Left ventricle myocardium inferior (tissue), 1 donor: ENCODE measurements around the gene GREM2. TPM values are rescaled to one million over a fixed set of nuclear protein-coding genes. Genes with fewer than 3 reads are reported as not detected.

Source experiments
- DNase-seq: peaks from one replicate; pipeline ENCODE4 v3.0.0-alpha.2; 2020
- H3K27ac ChIP-seq: fragments of 200-600 bp; replicated peaks from 2 replicates; pipeline ENCODE4 v1.8.0; 2021
- H3K27me3 ChIP-seq: fragments of 200-600 bp; 2 replicates; pipeline ENCODE4 v1.8.0; 2021; ENCODE audit warnings: low read depth
- H3K36me3 ChIP-seq: fragments of 200-600 bp; 2 replicates; pipeline ENCODE4 v1.8.0; 2021
- H3K4me1 ChIP-seq: fragments of 200-600 bp; 2 replicates; pipeline ENCODE4 v1.8.0; 2021
- H3K4me3 ChIP-seq: fragments of 200-600 bp; 2 replicates; pipeline ENCODE4 v1.8.0; 2021; ENCODE audit warnings: mild to moderate bottlenecking, moderate library complexity
- H3K9me3 ChIP-seq: fragments of 200-600 bp; replicated peaks from 2 replicates; pipeline ENCODE4 v1.8.0; 2021
- intact Hi-C: fragments of 100-400 bp; cut with micrococcal nuclease; formaldehyde crosslinking; loops from one replicate; pipeline ENCODE4 v1.11.0; 2022
- total RNA-seq: library from RNA; stranded (reverse); fragmentation: NEBNext Ultra II Directional; extraction: Animal tissue kit (Norgen Biotek cat#: 25700); gene quantifications from one replicate; pipeline ENCODE4 v1.2.1, GENCODE V29; 2021
- TF ChIP-seq, protein P1 (sequence below): fragments of 200-600 bp; IDR thresholded peaks from 2 replicates; pipeline ENCODE4 v1.8.0; 2021; ENCODE audit warnings: antibody characterized with exemption, mild to moderate bottlenecking, borderline replicate concordance
- donor health status: DM: no; HTN: yes; CAD: no; lungs with severe emphysema.

The GREM2 gene
- total RNA-seq, 1 donor from 2014 or later = not detected

GRCh38 chr1:240650877-240651276 is 38.9 kb upstream of the GREM2 start:
- intact Hi-C loops = no loop called here
- Histone ChIP-seq H3K27me3 (no peaks in the 10 kb centered on the region), H3K27ac (no peak overlapping the region), H3K36me3 (no peaks in the 10 kb centered on the region), H3K9me3 (peaks cover 16% of the 10 kb centered on the region), H3K4me3 (no peak overlapping the region), H3K4me1 (no peaks in the 10 kb centered on the region)
- TF ChIP-seq, protein P1, sequence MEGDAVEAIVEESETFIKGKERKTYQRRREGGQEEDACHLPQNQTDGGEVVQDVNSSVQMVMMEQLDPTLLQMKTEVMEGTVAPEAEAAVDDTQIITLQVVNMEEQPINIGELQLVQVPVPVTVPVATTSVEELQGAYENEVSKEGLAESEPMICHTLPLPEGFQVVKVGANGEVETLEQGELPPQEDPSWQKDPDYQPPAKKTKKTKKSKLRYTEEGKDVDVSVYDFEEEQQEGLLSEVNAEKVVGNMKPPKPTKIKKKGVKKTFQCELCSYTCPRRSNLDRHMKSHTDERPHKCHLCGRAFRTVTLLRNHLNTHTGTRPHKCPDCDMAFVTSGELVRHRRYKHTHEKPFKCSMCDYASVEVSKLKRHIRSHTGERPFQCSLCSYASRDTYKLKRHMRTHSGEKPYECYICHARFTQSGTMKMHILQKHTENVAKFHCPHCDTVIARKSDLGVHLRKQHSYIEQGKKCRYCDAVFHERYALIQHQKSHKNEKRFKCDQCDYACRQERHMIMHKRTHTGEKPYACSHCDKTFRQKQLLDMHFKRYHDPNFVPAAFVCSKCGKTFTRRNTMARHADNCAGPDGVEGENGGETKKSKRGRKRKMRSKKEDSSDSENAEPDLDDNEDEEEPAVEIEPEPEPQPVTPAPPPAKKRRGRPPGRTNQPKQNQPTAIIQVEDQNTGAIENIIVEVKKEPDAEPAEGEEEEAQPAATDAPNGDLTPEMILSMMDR = no peak
- no peak for DNase-seq

DNA sequence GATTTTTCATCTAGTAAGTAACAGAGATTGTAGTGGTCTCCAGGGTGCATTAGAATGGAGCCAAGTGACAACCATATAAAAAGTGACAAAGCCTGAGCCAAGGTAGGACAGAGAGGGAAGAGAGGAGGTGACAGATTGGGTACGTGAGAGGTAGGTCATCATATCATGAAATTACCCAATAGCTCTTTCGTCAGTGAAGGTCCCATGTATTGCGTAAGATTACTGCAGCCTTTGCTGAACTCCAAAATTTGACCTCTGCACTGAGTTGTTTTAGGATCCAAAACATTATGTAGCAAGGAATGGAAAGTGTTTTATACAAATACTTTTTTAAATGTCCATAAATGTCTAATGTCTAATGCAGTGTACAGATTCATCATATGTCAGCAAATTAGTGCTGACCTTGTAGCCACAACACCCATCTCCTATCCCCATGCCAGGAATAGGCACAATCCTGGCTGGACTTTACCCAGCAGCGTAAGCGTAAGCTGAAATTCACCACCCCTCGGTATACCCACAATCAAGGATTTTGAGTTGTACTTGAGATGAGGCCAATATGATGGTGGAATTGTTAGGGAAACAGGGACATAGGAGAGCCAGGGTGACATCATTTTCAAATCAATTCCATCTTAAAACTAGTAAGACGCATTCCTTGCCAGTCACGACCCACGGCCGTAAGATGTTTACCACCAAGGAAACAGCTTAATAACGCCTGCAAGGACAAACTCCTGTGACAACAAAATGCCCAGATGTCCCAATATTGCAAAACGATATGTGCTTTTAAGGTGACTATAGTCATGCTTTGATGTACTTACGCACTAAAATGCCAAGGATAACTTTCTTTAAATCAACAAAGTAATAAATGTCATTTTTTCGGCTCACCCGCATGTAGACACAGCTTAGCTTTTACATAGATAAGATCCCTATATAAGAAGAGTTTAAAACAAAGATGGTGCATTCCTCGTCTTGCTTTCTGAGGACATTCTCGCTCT is 38.1 kb upstream of the GREM2 start:
- TF ChIP-seq, protein P1 = no peak
- DNase-seq = no peak
- H3K27ac ChIP-seq = no peak overlapping the region
- no peaks in the 10 kb centered on the region for H3K27me3 ChIP-seq
- peaks cover 8% of the 10 kb centered on the region for H3K9me3 ChIP-seq
- no peaks in the 10 kb centered on the region for H3K36me3 ChIP-seq
- H3K4me3 ChIP-seq = no peak overlapping the region
- no peaks in the 10 kb centered on the region for H3K4me1 ChIP-seq
- intact Hi-C loops = no loop called here

DNA sequence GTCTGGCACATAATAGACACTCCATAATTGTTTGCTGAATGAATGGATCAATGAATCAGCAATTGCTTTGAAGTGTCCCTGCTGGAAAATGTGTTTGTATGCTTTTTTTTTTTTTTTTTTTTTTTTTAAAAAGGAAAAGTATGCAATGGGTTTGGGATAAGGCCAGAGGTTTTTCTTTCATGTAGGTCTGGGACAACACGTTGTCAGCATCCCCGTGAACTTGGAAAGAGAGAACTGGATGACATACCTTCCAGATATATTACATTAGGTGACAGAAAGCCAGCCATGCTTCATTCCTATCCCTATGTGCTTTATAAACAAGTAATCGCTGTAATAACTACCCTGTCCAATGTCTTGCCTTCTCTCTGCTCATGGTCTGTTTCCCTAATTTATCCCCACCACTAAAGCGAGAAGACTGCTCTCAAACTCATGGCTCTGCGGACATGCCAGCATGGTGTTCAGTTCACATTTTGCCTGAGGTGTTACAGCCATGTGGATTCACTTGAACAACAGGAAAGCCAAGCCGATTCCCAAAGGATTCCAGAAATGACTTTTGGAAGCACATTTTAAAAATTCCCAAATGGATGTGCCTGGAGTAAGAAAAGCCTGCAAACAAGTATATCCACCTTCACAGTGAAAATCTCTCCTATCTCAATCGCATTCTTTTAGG is 34.8 kb upstream of the GREM2 start:
- intact Hi-C loops = no loop called here
- H3K27ac ChIP-seq = no peak overlapping the region
- H3K4me3 ChIP-seq = no peak overlapping the region
- H3K36me3 ChIP-seq = no peaks in the 10 kb centered on the region
- no peaks in the 10 kb centered on the region for H3K4me1 ChIP-seq
- TF ChIP-seq, protein P1 = no peak
- no peaks in the 10 kb centered on the region for H3K27me3 ChIP-seq
- no peak for DNase-seq
- no peaks in the 10 kb centered on the region for H3K9me3 ChIP-seq

DNA sequence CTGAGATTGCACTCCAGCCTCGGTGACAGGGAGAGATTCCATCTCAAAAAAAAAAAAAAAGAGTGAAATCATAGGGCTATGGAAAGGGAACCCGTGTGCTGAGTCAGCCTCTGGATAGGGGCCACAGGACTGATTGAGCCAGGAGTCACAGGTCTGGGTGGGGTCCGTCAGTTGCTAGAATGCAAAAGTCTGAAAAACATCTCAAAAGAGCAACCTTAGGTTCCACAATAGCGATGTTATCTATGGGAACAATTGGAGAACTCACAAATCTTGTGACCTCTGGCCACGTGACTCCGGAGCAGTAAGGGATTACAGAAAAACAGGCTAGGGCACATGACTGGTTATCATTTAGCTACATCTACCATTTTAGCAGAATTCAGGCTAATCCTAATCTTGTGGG is 32.8 kb upstream of the GREM2 start:
- no peaks in the 10 kb centered on the region for H3K4me1 ChIP-seq
- DNase-seq = no peak

More for the DNA sequence above, 32.8 kb upstream of the GREM2 start:
- no peak overlapping the region for H3K27ac ChIP-seq
- no peaks in the 10 kb centered on the region for H3K9me3 ChIP-seq
- TF ChIP-seq, protein P1 = no peak
- H3K27me3 ChIP-seq = no peaks in the 10 kb centered on the region
- no peaks in the 10 kb centered on the region for H3K36me3 ChIP-seq
- H3K4me3 ChIP-seq = no peak overlapping the region
- intact Hi-C loops = no loop called here
